ENCODE results near the gene APOBEC3H.
"Not testable (repeated sequence)": the region's sequence is repeated elsewhere in the genome, so short reads cannot be mapped to it uniquely, and the experiment has no call there.

DNA sequence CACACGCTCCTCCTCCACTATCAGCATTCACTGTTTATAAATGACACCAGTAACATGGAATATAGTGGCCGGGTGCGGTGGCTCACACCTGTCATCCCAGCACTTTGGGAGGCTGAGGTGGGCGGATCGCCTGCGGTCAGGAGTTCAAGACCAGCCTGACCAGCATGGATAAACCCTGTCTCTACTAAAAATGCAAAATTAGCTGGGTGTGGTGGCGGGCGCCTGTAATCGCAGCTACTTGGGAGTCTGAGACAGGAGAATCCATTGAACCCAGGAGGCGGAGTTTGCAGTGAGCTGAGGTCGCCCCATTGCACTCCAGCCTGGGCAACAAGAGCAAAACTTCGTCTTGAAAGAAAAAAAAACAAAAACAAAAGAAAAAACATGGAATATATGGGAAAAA, 19.1 kb upstream of the APOBEC3H start:
- TF ChIP-seq POLR2A (IDR thresholded peaks at IDR 0.05; ENCODE audit: low read depth, low read length); POLR2AphosphoS5 (IDR thresholded peaks at IDR 0.05; ENCODE audit: insufficient read depth, low read depth, low read length); CTCF (IDR thresholded peaks at IDR 0.05; ENCODE audit: extremely low read depth in 1 of 2, insufficient read depth in 1 of 2, low read depth in 1 of 2, low read length in 2 of 2); EZH2 (IDR thresholded peaks at IDR 0.05; ENCODE audit: borderline replicate concordance, low read depth, low read length, severe bottlenecking); GATA2 (IDR thresholded peaks at IDR 0.05; ENCODE audit: insufficient read depth, insufficient read length, low read depth, low read length); MYC (IDR thresholded peaks at IDR 0.05; ENCODE audit: low read depth, low read length): not testable (repeated sequence)
